Mesenteric fat pad (tissue), 1 donor: ENCODE results near the gene GJB5. TPM values are rescaled to one million over a fixed set of nuclear protein-coding genes. Genes with fewer than 3 reads are reported as not detected.
"Not testable (repeated sequence)": the region's sequence is repeated elsewhere in the genome, so short reads cannot be mapped to it uniquely, and the experiment has no call there.

ENCODE experiments used
- DNase-seq: peaks from one replicate; pipeline ENCODE4 v3.0.0-alpha.2; 2020; ENCODE audit warnings: low spot score
- total RNA-seq: library from RNA; stranded (reverse); fragmentation: NEBNext Ultra II Directional; extraction: Animal tissue kit (Norgen Biotek cat#: 25700); gene quantifications from one replicate; pipeline ENCODE4 v1.2.1, GENCODE V29; 2021
- donor health status: DM: yes; HTN: yes; CAD: no.

The GJB5 gene
- total RNA-seq, 1 donor from 2014 or later: not detected

- DNase-seq: not testable (repeated sequence)
Observed at GRCh38 chr1:34773114-34773513, 18.3 kb downstream of the GJB5 start.

GRCh38 chr1:34774957-34775356 lies 20.1 kb downstream of the GJB5 start:
- DNase-seq: no peak

- DNase-seq: peak; percentile 67
Observed at GRCh38 chr1:34776911-34777310, 22.1 kb downstream of the GJB5 start.

GRCh38 chr1:34777519-34778321 lies 22.9 kb downstream of the GJB5 start:
- DNase-seq: peak; percentile 35

GRCh38 chr1:34778381-34778780 lies 23.5 kb downstream of the GJB5 start:
- peak; percentile 28 for DNase-seq

- DNase-seq: no peak
Observed at GRCh38 chr1:34779005-34779404, 24.2 kb downstream of the GJB5 start.

- DNase-seq: peak; percentile 24
Observed at GRCh38 chr1:34779526-34779925, 24.7 kb downstream of the GJB5 start.

- peak; percentile 59 for DNase-seq
Observed at GRCh38 chr1:34779962-34780361, 25.1 kb downstream of the GJB5 start.

- peak; percentile 68 for DNase-seq
Observed at GRCh38 chr1:34780528-34780927, 25.7 kb downstream of the GJB5 start.

- peak; percentile 87 for DNase-seq
Observed at GRCh38 chr1:34781071-34781843, 26.4 kb downstream of the GJB5 start, which contains the start of gene GJB3. Gene GJB3 (plus strand): TSS chr1:34781214. CDS start chr1:34784763, 3,549 bp downstream.

GRCh38 chr1:34781844-34782391 lies 27.1 kb downstream of the GJB5 start:
- peak; percentile 76 for DNase-seq

GRCh38 chr1:34784751-34785221 lies 29.9 kb downstream of the GJB5 start:
- DNase-seq: peak; percentile 87

- peak; percentile 73 for DNase-seq
Observed at GRCh38 chr1:34785231-34785874, 30.5 kb downstream of the GJB5 start.

- DNase-seq: peak; percentile 49
Observed at GRCh38 chr1:34785875-34786470, 31.1 kb downstream of the GJB5 start.

- DNase-seq: peak; percentile 88
Observed at GRCh38 chr1:34786521-34787325, 31.9 kb downstream of the GJB5 start.

- DNase-seq: no peak
Observed at GRCh38 chr1:34787461-34788420, 32.9 kb downstream of the GJB5 start.

- no peak for DNase-seq
Observed at GRCh38 chr1:34790985-34791384, 36.1 kb downstream of the GJB5 start.

- no peak for DNase-seq
Observed at GRCh38 chr1:34792424-34792823, 37.6 kb downstream of the GJB5 start.
